ENCODE results near the gene F13B.
"Not testable (repeated sequence)": the region's sequence is repeated elsewhere in the genome, so short reads cannot be mapped to it uniquely, and the experiment has no call there.

Gene F13B

DNA sequence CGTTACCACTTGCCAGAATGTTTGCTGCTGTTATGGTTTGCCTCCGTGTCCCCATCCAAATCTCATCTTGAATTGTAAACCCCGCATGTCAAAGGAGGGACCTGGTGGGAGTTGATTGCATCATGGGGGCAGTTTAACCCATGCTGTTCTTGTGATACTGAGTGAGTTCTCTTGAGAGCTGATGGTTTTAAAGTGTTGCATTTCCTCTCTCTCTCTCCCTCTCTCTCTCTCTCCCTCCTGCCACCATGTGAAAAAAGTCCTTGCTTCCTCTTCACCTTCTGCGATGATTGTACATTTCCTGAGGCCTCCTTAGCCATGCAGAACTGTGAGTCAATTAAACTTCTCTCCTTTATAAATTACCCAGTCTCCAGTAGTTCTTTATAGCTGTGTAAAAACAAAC is 45.3 kb downstream of the F13B start:
- no peak overlapping the region for H3K27ac Mint-ChIP-seq
- no peak overlapping the region for H3K4me3 Mint-ChIP-seq
- no peaks in the 10 kb centered on the region for H3K4me1 Mint-ChIP-seq (ENCODE audit: low read depth)
- H3K36me3 Mint-ChIP-seq (ENCODE audit: low read depth) = no peaks in the 10 kb centered on the region
- H3K9me3 Mint-ChIP-seq = no peaks in the 10 kb centered on the region
- no peaks in the 10 kb centered on the region for H3K27me3 Mint-ChIP-seq (ENCODE audit: low read depth)

DNA sequence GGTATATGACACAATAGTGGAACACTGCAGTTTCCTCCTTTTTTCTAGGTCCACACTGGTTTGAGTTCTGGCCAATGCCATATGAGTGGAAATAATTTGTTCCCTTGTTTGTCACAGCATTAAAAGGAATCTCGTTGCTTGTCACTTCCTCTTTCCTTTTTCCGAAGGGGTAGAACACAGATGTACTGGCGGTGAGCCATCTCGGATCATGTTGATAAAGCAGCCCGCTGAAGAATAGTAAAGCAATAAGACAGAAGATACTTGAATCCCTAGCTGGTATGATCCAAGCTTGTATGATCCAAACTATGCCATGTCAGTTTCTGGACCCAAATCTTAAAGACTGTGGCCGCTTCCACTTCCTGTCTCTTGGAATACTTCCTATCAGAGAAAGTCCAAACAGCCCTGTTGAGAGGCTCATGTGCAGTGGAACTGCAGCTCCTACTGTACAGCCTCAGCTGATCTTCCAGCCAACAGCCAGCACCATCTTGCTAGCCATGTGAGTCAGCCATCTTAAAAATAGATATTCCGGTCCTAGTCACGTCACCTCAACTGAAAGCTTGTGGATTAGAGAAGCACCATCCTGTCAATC is 49.4 kb downstream of the F13B start:
- Mint-ChIP-seq H3K36me3 (ENCODE audit: low read depth) (no peaks in the 10 kb centered on the region), H3K9me3 (no peaks in the 10 kb centered on the region), H3K4me3 (no peak overlapping the region), H3K27me3 (ENCODE audit: low read depth) (no peaks in the 10 kb centered on the region), H3K27ac (no peak overlapping the region), H3K4me1 (ENCODE audit: low read depth) (no peaks in the 10 kb centered on the region)

DNA sequence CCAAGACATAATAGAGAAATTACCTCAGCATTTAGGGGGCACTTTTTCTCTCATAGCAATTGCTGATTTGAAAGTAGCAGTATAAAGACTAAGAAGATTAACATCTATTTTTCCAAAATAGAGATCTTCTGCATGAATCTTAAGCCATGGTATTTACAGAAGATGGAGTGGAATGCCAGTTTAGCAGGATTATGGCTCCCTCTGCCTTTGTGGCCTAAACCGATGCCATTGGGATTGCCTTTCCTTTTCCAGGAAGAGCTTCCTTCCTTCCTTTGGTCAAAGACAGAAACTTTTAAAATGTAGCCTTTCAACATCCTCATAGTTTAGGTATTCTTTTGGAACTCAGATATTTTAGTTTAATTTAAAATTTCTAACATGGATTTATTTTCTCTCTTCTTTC is 50.3 kb downstream of the F13B start:
- H3K36me3 Mint-ChIP-seq (ENCODE audit: low read depth) = no peaks in the 10 kb centered on the region

DNA sequence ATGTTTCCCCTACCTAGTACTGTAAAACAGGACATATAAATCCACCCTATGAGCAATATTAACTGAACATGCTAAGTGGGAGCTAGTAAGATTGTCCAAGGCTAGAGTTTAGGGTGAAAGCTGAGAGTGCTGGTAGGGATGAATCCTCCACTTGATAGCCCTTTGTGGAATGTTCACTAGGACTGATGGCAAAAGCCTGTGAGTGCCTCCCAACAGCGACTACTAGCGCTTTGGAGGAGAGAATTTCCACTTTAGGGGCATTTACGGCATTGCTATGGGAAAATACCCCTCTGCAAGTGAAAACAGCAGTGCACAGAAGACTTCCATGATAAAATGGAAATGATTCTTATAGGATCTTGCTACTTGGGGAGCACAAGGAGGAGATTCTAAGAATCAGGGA is 53.8 kb downstream of the F13B start:
- no peak overlapping the region for H3K27ac Mint-ChIP-seq
- H3K36me3 Mint-ChIP-seq (ENCODE audit: low read depth) = no peaks in the 10 kb centered on the region
- no peaks in the 10 kb centered on the region for H3K4me1 Mint-ChIP-seq (ENCODE audit: low read depth)
- peaks cover 5% of the 10 kb centered on the region for H3K9me3 Mint-ChIP-seq
- no peak overlapping the region for H3K4me3 Mint-ChIP-seq
- no peaks in the 10 kb centered on the region for H3K27me3 Mint-ChIP-seq (ENCODE audit: low read depth)

More for the DNA sequence above, 50.3 kb downstream of the F13B start:
- Mint-ChIP-seq H3K4me3 (no peak overlapping the region), H3K27ac (no peak overlapping the region), H3K27me3 (ENCODE audit: low read depth) (no peaks in the 10 kb centered on the region), H3K9me3 (peaks cover 1% of the 10 kb centered on the region), H3K4me1 (ENCODE audit: low read depth) (no peaks in the 10 kb centered on the region)

DNA sequence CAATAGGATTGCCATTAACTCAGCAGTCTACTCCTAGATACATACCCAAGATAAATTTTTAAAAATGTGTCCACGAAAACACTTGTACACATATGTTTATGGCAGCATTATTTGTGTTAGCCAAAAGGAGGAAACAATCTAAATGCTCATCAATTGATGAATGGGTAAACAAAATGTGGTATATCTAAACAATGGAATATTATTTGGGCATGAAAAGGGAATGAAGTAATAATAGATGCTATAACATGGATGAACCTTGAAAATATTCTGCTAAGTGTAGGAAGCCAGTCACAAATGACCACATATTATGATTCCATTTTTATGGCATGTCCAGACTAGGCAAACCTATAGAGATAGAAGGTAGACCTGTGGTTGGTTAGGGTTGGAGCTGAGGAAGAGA is 55.4 kb downstream of the F13B start:
- no peak overlapping the region for H3K4me3 Mint-ChIP-seq
- H3K27ac Mint-ChIP-seq = no peak overlapping the region
- H3K36me3 Mint-ChIP-seq (ENCODE audit: low read depth) = no peaks in the 10 kb centered on the region
- no peaks in the 10 kb centered on the region for H3K27me3 Mint-ChIP-seq (ENCODE audit: low read depth)
- no peaks in the 10 kb centered on the region for H3K4me1 Mint-ChIP-seq (ENCODE audit: low read depth)
- H3K9me3 Mint-ChIP-seq = peaks cover 5% of the 10 kb centered on the region

DNA sequence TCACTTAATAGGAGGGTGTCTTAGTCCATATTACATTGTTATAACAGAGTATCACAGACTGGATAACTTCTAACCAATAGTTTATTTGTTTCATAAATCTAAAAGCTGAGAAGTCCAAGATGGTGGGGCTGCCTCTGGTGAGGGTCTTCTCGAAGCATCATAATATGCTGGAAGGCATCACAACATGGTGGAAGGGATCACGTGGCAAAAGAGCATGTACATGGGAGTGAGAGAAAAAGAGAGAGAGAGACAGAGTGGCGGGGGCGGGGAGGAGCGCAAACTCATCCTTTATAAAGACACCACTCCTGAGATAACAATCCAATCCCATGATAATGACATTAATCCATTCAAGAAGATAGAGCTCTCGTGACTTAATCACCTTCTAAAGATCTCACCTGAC is 58.2 kb downstream of the F13B start:
- H3K9me3 Mint-ChIP-seq = peaks cover 5% of the 10 kb centered on the region
- H3K27ac Mint-ChIP-seq = no peak overlapping the region
- no peak overlapping the region for H3K4me3 Mint-ChIP-seq
- H3K4me1 Mint-ChIP-seq (ENCODE audit: low read depth) = no peaks in the 10 kb centered on the region
- H3K36me3 Mint-ChIP-seq (ENCODE audit: low read depth) = no peaks in the 10 kb centered on the region
- no peaks in the 10 kb centered on the region for H3K27me3 Mint-ChIP-seq (ENCODE audit: low read depth)

DNA sequence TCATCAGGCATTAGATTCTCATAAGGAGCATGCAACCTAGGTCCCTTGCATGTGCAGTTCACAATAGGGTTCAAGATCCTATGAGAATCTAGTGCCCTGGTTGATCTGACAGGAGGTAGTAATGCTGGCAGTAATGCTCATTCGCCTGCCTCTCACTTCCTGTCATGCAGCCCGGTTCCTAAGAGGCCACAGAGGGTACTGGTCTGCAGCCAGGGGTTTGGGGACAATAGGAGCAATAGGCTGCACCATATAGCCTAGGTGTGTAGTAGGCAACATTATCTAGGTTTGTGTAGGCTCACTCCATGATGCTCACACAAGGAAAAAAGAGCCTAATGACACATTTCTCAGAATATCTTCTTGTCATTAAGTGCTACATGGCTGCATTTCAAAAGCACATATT is 63.9 kb downstream of the F13B start:
- H3K36me3 Mint-ChIP-seq (ENCODE audit: low read depth) = no peaks in the 10 kb centered on the region
- H3K27me3 Mint-ChIP-seq (ENCODE audit: low read depth) = no peaks in the 10 kb centered on the region
- no peak overlapping the region for H3K4me3 Mint-ChIP-seq
- no peaks in the 10 kb centered on the region for H3K9me3 Mint-ChIP-seq
- no peaks in the 10 kb centered on the region for H3K4me1 Mint-ChIP-seq (ENCODE audit: low read depth)
- no peak overlapping the region for H3K27ac Mint-ChIP-seq

DNA sequence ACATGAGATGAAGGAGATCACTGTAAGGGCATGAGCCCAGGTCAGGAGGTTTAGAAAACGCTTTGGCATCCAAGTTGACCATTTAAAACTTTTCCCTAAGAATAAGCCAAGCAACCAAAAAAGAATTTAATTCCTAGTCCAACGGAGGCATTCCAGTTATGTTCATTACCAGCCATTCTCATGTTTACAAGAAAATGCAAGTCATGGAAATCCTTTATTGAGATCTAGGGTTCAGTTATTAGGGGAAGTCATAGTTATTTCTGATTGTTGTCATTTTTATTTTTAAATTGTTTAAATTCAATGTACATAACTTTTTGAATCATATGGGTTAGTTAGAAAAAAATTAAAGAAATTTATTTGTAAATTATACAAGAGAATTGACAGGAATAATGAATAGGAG is 65.2 kb downstream of the F13B start:
- no peak overlapping the region for H3K27ac Mint-ChIP-seq
- H3K4me1 Mint-ChIP-seq (ENCODE audit: low read depth) = no peaks in the 10 kb centered on the region
- no peaks in the 10 kb centered on the region for H3K36me3 Mint-ChIP-seq (ENCODE audit: low read depth)
- H3K27me3 Mint-ChIP-seq (ENCODE audit: low read depth) = no peaks in the 10 kb centered on the region
- no peak overlapping the region for H3K4me3 Mint-ChIP-seq
- H3K9me3 Mint-ChIP-seq = no peaks in the 10 kb centered on the region

DNA sequence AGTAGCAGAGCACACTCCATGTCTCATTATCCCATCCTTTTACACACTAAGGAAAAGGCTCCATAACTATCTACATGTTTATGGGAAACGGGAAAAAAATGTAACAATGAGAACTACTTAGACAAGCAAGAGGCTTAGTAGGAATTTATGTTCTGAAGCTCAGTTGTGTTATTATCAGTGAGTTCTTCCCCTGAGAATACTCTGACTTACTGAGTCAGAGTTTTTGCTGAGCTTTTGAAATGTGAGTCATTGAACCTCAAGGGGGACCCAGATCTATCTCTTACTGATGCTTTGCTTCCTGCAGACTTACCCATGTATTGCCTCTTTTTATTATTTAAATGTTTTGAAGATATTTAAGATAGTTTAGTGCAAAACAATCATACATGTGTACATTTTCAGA is 69.6 kb downstream of the F13B start:
- Mint-ChIP-seq H3K36me3 (ENCODE audit: low read depth) (no peaks in the 10 kb centered on the region), H3K4me3 (no peak overlapping the region), H3K9me3 (no peaks in the 10 kb centered on the region), H3K4me1 (ENCODE audit: low read depth) (no peaks in the 10 kb centered on the region), H3K27me3 (ENCODE audit: low read depth) (no peaks in the 10 kb centered on the region), H3K27ac (no peak overlapping the region)

DNA sequence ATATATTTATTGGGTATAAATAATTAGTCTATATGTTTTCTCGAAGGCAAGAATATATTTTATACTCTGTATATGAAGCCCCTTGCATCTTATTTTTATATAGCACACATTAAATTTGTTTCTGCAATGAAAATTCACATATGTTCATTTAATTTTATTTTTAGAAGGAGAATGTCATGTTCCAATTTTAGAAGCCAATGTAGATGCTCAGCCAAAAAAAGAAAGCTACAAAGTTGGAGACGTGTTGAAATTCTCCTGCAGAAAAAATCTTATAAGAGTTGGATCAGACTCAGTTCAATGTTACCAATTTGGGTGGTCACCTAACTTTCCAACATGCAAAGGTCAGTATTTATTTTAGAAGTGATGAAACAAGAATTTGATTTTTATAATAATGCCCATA is 73.1 kb downstream of the F13B start:
- Mint-ChIP-seq H3K4me3 (no peak overlapping the region), H3K27ac (no peak overlapping the region), H3K9me3 (no peaks in the 10 kb centered on the region), H3K27me3 (ENCODE audit: low read depth) (no peaks in the 10 kb centered on the region), H3K4me1 (ENCODE audit: low read depth) (no peaks in the 10 kb centered on the region), H3K36me3 (ENCODE audit: low read depth) (no peaks in the 10 kb centered on the region)

DNA sequence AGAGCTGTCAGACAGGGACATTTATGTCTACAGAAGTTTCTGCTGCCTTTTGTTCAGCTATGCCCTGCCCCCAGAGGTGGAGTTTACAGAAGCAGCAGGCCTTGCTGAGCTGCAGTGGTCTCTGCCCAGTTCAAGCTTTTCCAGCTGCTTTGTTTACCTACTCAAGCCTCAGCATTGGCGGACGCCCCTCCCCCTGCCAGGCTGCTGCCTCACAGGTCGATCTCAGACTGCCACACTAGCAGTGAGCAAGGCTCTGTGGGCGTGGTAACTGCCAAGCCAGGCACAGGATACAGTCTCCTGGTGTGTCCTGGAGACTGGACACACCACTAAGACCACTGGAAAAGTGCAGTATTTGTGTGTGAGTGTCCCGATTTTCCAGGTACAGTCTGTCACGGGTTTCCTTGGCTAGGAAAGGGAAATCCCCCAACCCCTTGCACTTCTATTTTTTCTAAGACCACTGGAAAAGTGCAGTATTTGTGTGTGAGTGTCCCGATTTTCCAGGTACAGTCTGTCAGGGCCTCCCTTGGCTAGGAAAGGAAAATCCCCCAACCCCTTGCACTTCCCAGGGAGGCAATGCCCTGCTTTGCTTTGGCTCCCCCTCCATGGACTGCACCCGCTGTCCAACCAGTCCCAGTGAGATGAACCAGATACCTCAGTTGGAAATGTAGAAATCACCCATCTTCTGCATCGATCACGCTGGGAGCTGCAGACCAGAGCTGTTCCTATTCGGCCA is 75.0 kb downstream of the F13B start:
- not testable (repeated sequence) for H3K27me3 Mint-ChIP-seq (ENCODE audit: low read depth); H3K4me1 Mint-ChIP-seq (ENCODE audit: low read depth); H3K9me3 Mint-ChIP-seq; H3K27ac Mint-ChIP-seq; H3K4me3 Mint-ChIP-seq; H3K36me3 Mint-ChIP-seq (ENCODE audit: low read depth)

Data from T-helper 1 cell treated with Interleukin-12 subunit alpha and Interleukin-12 subunit beta and Interleukin-4 antibody, amounts not matched to agents 30 μg/mL and 1 μg/mL, for 36 hours (primary cell).